Right lobe of liver (tissue), 6 donors: ENCODE measurements around the gene ITPR3. TPM values are rescaled to one million over a fixed set of nuclear protein-coding genes. Genes with fewer than 3 reads are reported as not detected.

ENCODE experiments used
- ATAC-seq, 4 donors: fragments of 200-7000 bp; cut with Tn5 transposase; one replicate each; pipeline ENCODE4 v1.9.1; 2020; ENCODE audit warnings: mild to moderate bottlenecking in 4 of 4, moderate library complexity in 4 of 4
- DNase-seq, 3 donors: peaks; one replicate each; pipeline ENCODE4 v3.0.0-alpha.2; 2020
- H3K27ac ChIP-seq, 3 donors: fragments of 200-600 bp; one replicate each; pipeline ENCODE4 v1.8.0; 2022
- H3K27me3 ChIP-seq, 2 donors: fragments of 200-600 bp; one replicate each; pipeline ENCODE4 v1.8.0; 2022
- H3K36me3 ChIP-seq, 4 donors: fragments of 200-600 bp; sonication (generic) in 1 of 4; one replicate each; pipeline versions ENCODE4 v1.5.1 to v1.8.0; 2017 to 2022; ENCODE audit warnings: control low read depth in 1 of 4
- H3K4me1 ChIP-seq, 4 donors: fragments of 200-600 bp; sonication (generic) in 1 of 4; one replicate each; pipeline versions ENCODE4 v1.5.1 to v1.8.0; 2017 to 2022; ENCODE audit warnings: control low read depth in 1 of 4
- H3K4me3 ChIP-seq, 3 donors: fragments of 200-600 bp; one replicate each; pipeline ENCODE4 v1.8.0; 2022
- H3K9me3 ChIP-seq, 4 donors: fragments of 200-600 bp; sonication (generic) in 1 of 4; one replicate each; pipeline versions ENCODE4 v1.5.1 to v1.8.0; 2017 to 2022; ENCODE audit warnings: control low read depth in 1 of 4
- CTCF ChIP-seq, 4 donors: fragments of 200-600 bp in 3 of 4; fragments of 450-650 bp in 1 of 4; IDR thresholded peaks; one replicate each; pipeline versions ENCODE4 v1.5.1 to v1.8.0; 2016 to 2022; ENCODE audit warnings: antibody characterized with exemption in 4 of 4, mild to moderate bottlenecking in 2 of 4
- POLR2A ChIP-seq: fragments of 450-650 bp; IDR thresholded peaks from one replicate; pipeline ENCODE4 v1.6.1; 2017; ENCODE audit warnings: antibody characterized with exemption, mild to moderate bottlenecking
- WGBS: methylation state at CpG from one replicate; pipeline ENCODE4 v1.1.6; 2018; ENCODE audit warnings: low coverage, low lambda C conversion rate; ENCODE audit not compliant: insufficient coverage; ENCODE audit errors: missing lambda C conversion rate; 5-methylcytosine and 5-hydroxymethylcytosine counted together
- intact Hi-C, 2 donors: fragments of 100-400 bp; cut with DNase I; formaldehyde crosslinking; loops; one replicate each; pipeline versions ENCODE4 v1.11.2 to v1.14.1; 2022
- total RNA-seq, 6 experiments: library from RNA; depleted of rRNA in 2 of 6; stranded (reverse); fragments of >200 nt in 2 of 6; fragmentation: NEBNext Ultra II Directional in 3 of 6; extraction: Animal tissue kit (Norgen Biotek cat#: 25700) in 3 of 6; gene quantifications; one replicate each; pipeline versions ENCODE4 v1.1.0 to v1.2.4, GENCODE V29; 2016 to 2023
- donor health status: DM: no; HTN: yes; CAD: no.
- donor health status: DM: no; HTN: no; CAD: no.
- donor health status: DM: no; HTN: no; CAD: no.
- donor health status: DM: no; HTN: yes; CAD: no.
- donor health status: DM: no; HTN: yes; CAD: no.

Gene ITPR3
- total RNA-seq, 6 experiments from 2014 or later: 0.79 to 3.5 (median 1.6) TPM

- TF ChIP-seq POLR2A: no peak
- no peak for TF ChIP-seq CTCF (IDR thresholded peaks at IDR 0.05)
- intact Hi-C loops: loop anchor here in 1 of 2 donors (10.0 kb wide), 1 partner anchor 48 kb away; no protein-coding TSS in a partner anchor
- Histone ChIP-seq H3K27me3 (no peaks in the 10 kb centered on the region), H3K36me3 (no peaks in the 10 kb centered on the region), H3K4me1 (peaks cover 0 to 27% (median 6%) of the 10 kb centered on the region in 4 donors), H3K27ac (no peak overlapping the region), H3K4me3 (no peak overlapping the region), H3K9me3 (no peaks in the 10 kb centered on the region)
- DNase-seq (peak in 1 of 3 donors; percentile 47), ATAC-seq (peak in 2 of 4 donors; percentile 4 to 12)
- WGBS: 53% methylated on average over 6 of the region's 7 CpGs
These were observed 95.3 kb downstream of the ITPR3 start for GRCh38 chr6:33716379-33716778.

GRCh38 chr6:33716890-33717632 lies 95.9 kb downstream of the ITPR3 start:
- DNase-seq: no peak
- WGBS: 35% methylated on average over 8 of the region's 8 CpGs
- ATAC-seq: peak; percentile 51 to 77 (median 64)
- no peak for TF ChIP-seq CTCF (IDR thresholded peaks at IDR 0.05)
- no peak for TF ChIP-seq POLR2A
- no peaks in the 10 kb centered on the region for H3K36me3 ChIP-seq
- H3K27ac ChIP-seq: no peak overlapping the region
- no peak overlapping the region for H3K4me3 ChIP-seq
- no peaks in the 10 kb centered on the region for H3K9me3 ChIP-seq
- intact Hi-C loops: loop anchor here in 1 of 2 donors (10.0 kb wide), 1 partner anchor 48 kb away; no protein-coding TSS in a partner anchor
- H3K27me3 ChIP-seq: no peaks in the 10 kb centered on the region
- H3K4me1 ChIP-seq: peaks cover 0 to 26% (median 6%) of the 10 kb centered on the region in 4 donors

GRCh38 chr6:33717934-33718455 lies 96.9 kb downstream of the ITPR3 start:
- H3K27ac ChIP-seq: no peak overlapping the region
- ATAC-seq (peak in 3 of 4 donors; percentile 12 to 40 (median 17)), DNase-seq (no peak)
- H3K36me3 ChIP-seq: no peaks in the 10 kb centered on the region
- H3K9me3 ChIP-seq: no peaks in the 10 kb centered on the region
- TF ChIP-seq POLR2A (no peak), CTCF (IDR thresholded peaks at IDR 0.05) (no peak)
- H3K4me3 ChIP-seq: no peak overlapping the region
- H3K27me3 ChIP-seq: no peaks in the 10 kb centered on the region
- peaks cover 0 to 24% (median 6%) of the 10 kb centered on the region in 4 donors for H3K4me1 ChIP-seq
- intact Hi-C loops: loop anchor here in 1 of 2 donors (10.0 kb wide), 1 partner anchor 47 kb away; no protein-coding TSS in a partner anchor
- 15% methylated on average over 6 of the region's 6 CpGs for WGBS

GRCh38 chr6:33718713-33719112 lies 97.6 kb downstream of the ITPR3 start:
- TF ChIP-seq CTCF (IDR thresholded peaks at IDR 0.05): no peak
- no peak for TF ChIP-seq POLR2A
- H3K4me1 ChIP-seq: peaks cover 0 to 24% (median 6%) of the 10 kb centered on the region in 4 donors
- intact Hi-C loops: loop anchor here in 1 of 2 donors (10.0 kb wide), 1 partner anchor 46 kb away; no protein-coding TSS in a partner anchor
- H3K4me3 ChIP-seq: no peak overlapping the region
- DNase-seq: no peak
- 90% methylated on average over 2 of the region's 2 CpGs for WGBS
- H3K27ac ChIP-seq: no peak overlapping the region
- no peaks in the 10 kb centered on the region for H3K27me3 ChIP-seq
- no peaks in the 10 kb centered on the region for H3K9me3 ChIP-seq
- no peak for ATAC-seq
- no peaks in the 10 kb centered on the region for H3K36me3 ChIP-seq
